Measurements from ENCODE around the gene RASA3. TPM values are rescaled to one million over a fixed set of nuclear protein-coding genes. Genes with fewer than 3 reads are reported as not detected.
A peak's percentile ranks its signal among the peaks of the same experiment; 100 is the strongest.

The RASA3 gene
- total RNA-seq, 4 donors from 2014 or later: 25.0 to 43.1 (median 30.2) TPM

GRCh38 chr13:113969311-113969972 lies 163.0 kb downstream of the RASA3 start:
- peaks cover 0 to 9% of the 10 kb centered on the region in 2 donors for H3K36me3 ChIP-seq
- 88 to 100% methylated on average over 1 to 8 of the region's 25 CpGs for WGBS, 2 donors (ENCODE audit: low coverage in 1 of 2)
- H3K27ac ChIP-seq: peak overlapping the region in 2 of 4 donors; percentile 89

GRCh38 chr13:113968463-113969310 lies 163.7 kb downstream of the RASA3 start:
- Histone ChIP-seq H3K27ac (peak overlapping the region in 1 of 4 donors; percentile 89), H3K27me3 (no peaks in the 10 kb centered on the region), H3K4me1 (peaks cover 0 to 27% (median 6%) of the 10 kb centered on the region in 3 donors), H3K4me3 (no peak overlapping the region), H3K9me3 (no peaks in the 10 kb centered on the region), H3K36me3 (peaks cover 0 to 5% of the 10 kb centered on the region in 2 donors)
- no peak for ATAC-seq
- no peak for TF ChIP-seq CTCF (IDR thresholded peaks at IDR 0.05)
- TF ChIP-seq POLR2A (IDR thresholded peaks at IDR 0.05): no peak
- TF ChIP-seq EP300 (IDR thresholded peaks at IDR 0.05): no peak
- TF ChIP-seq POLR2AphosphoS5 (IDR thresholded peaks at IDR 0.05): no peak
- 91% methylated on average over 11 of the region's 17 CpGs; no CpG with 5 or more reads in 1 of the 2 donors for WGBS, 2 donors (ENCODE audit: low coverage in 1 of 2)

More at GRCh38 chr13:113969311-113969972, 163.0 kb downstream of the RASA3 start:
- no peak for ATAC-seq
- no peaks in the 10 kb centered on the region for H3K27me3 ChIP-seq
- no peaks in the 10 kb centered on the region for H3K9me3 ChIP-seq
- no peak overlapping the region for H3K4me3 ChIP-seq
- H3K4me1 ChIP-seq: peaks cover 0 to 27% (median 6%) of the 10 kb centered on the region in 3 donors
- no peak for TF ChIP-seq POLR2A (IDR thresholded peaks at IDR 0.05)
- no peak for TF ChIP-seq POLR2AphosphoS5 (IDR thresholded peaks at IDR 0.05)
- TF ChIP-seq CTCF (IDR thresholded peaks at IDR 0.05): no peak
- TF ChIP-seq EP300 (IDR thresholded peaks at IDR 0.05): no peak

GRCh38 chr13:113967729-113968462 lies 164.5 kb downstream of the RASA3 start:
- Histone ChIP-seq H3K4me3 (no peak overlapping the region), H3K36me3 (no peaks in the 10 kb centered on the region), H3K4me1 (peaks cover 0 to 27% (median 6%) of the 10 kb centered on the region in 3 donors), H3K27ac (peak overlapping the region in 1 of 4 donors; percentile 89), H3K27me3 (no peaks in the 10 kb centered on the region), H3K9me3 (no peaks in the 10 kb centered on the region)
- ATAC-seq: no peak
- no peak for TF ChIP-seq EP300 (IDR thresholded peaks at IDR 0.05)
- TF ChIP-seq CTCF (IDR thresholded peaks at IDR 0.05): no peak
- TF ChIP-seq POLR2AphosphoS5 (IDR thresholded peaks at IDR 0.05): no peak
- TF ChIP-seq POLR2A (IDR thresholded peaks at IDR 0.05): no peak
- 94% methylated on average over 6 of the region's 20 CpGs; no CpG with 5 or more reads in 1 of the 2 donors for WGBS, 2 donors (ENCODE audit: low coverage in 1 of 2)

GRCh38 chr13:113967206-113967720 lies 165.2 kb downstream of the RASA3 start:
- Histone ChIP-seq H3K27ac (peak overlapping the region in 1 of 4 donors; percentile 25), H3K4me3 (no peak overlapping the region), H3K4me1 (peaks cover 0 to 23% (median 6%) of the 10 kb centered on the region in 3 donors), H3K9me3 (no peaks in the 10 kb centered on the region), H3K27me3 (no peaks in the 10 kb centered on the region), H3K36me3 (no peaks in the 10 kb centered on the region)
- no peak for TF ChIP-seq POLR2A (IDR thresholded peaks at IDR 0.05)
- no peak for TF ChIP-seq POLR2AphosphoS5 (IDR thresholded peaks at IDR 0.05)
- TF ChIP-seq EP300 (IDR thresholded peaks at IDR 0.05): no peak
- no peak for TF ChIP-seq CTCF (IDR thresholded peaks at IDR 0.05)
- ATAC-seq: no peak
- WGBS, 2 donors (ENCODE audit: low coverage in 1 of 2): 90 to 100% methylated on average over 2 of the region's 9 CpGs

Data from gastroesophageal sphincter (tissue), 4 donors.